AG04450 (cell line): ENCODE results near the gene LSM6. TPM values are rescaled to one million over a fixed set of nuclear protein-coding genes. Genes with fewer than 3 reads are reported as not detected.

Experiments used
- CTCF ChIA-PET: fragments of 300-600, 350-600 bp; formaldehyde crosslinking; extraction: SDS; loops from one replicate; lab custom pipeline; 2022; ENCODE audit warnings: antibody characterized with exemption, inconsistent platforms; lab: Charles Lee
- POLR2A ChIA-PET: fragments of 350-600 bp; formaldehyde crosslinking; extraction: SDS; loops from one replicate; lab custom pipeline; 2021; ENCODE audit warnings: antibody characterized with exemption, inconsistent platforms; lab: Yijun Ruan, JAX
- DNase-seq: peaks from one replicate; pipeline ENCODE4 v3.0.0-alpha.2; 2011; ENCODE audit warnings: low read depth, low spot score
- H3K27ac ChIP-seq: one replicate; pipeline ENCODE4 v1.5.1; 2012; ENCODE audit warnings: low read depth, low read length, control low read depth
- H3K27me3 ChIP-seq: one replicate; pipeline ENCODE4 v1.6.0; 2012; ENCODE audit warnings: low read length; ENCODE audit not compliant: control insufficient read depth, insufficient read depth
- H3K4me3 ChIP-seq: 2 replicates; pipeline ENCODE4 v1.5.1; 2011; ENCODE audit warnings: mild to moderate bottlenecking, low read depth, low read length, control low read depth
- H3K9me3 ChIP-seq: 2 replicates; pipeline ENCODE4 v1.5.1; 2012; ENCODE audit warnings: low read length; ENCODE audit not compliant: control insufficient read depth, insufficient read depth
- polyA plus RNA-seq: library from polyadenylated mRNA; depleted of rRNA; stranded (reverse); fragments of >200 nt; gene quantifications from 2 replicates; pipeline ENCODE4 v1.2.3, GENCODE V29; 2011; rRNA removed
- TF ChIP-seq, protein P1 (sequence below): IDR thresholded peaks from 2 replicates; pipeline ENCODE4 v1.5.1; 2011; ENCODE audit warnings: low read depth, low read length, control low read depth, inconsistent platforms

LSM6 gene
- polyA plus RNA-seq, 1 experiment = 17.6 TPM

DNA sequence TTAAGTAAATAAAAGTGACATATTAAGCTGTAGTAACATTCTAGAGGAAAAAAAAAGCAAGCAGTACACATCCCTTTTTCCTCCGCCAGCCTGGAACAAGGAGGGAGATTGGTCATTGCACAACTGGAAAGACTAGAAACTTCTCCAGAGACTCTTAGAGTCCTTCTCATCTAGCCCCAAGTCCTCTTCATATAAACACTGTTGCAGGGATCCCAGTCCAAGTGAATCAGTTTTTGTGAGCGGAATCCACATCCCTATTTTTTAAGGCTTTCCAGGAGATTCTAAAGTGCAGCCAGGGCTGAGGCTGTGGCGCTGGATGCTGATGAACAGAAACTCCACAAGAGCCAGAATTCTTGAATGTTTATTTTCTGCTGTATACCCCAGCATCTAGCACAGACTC lies 62.6 kb downstream of the LSM6 start:
- POLR2A ChIA-PET = no interaction called here
- no peak for DNase-seq
- Histone ChIP-seq H3K4me3 (no peak overlapping the region), H3K27me3 (no peaks in the 10 kb centered on the region), H3K9me3 (no peaks in the 10 kb centered on the region), H3K27ac (no peak overlapping the region)
- CTCF ChIA-PET = no interaction called here
- TF ChIP-seq, protein P1, sequence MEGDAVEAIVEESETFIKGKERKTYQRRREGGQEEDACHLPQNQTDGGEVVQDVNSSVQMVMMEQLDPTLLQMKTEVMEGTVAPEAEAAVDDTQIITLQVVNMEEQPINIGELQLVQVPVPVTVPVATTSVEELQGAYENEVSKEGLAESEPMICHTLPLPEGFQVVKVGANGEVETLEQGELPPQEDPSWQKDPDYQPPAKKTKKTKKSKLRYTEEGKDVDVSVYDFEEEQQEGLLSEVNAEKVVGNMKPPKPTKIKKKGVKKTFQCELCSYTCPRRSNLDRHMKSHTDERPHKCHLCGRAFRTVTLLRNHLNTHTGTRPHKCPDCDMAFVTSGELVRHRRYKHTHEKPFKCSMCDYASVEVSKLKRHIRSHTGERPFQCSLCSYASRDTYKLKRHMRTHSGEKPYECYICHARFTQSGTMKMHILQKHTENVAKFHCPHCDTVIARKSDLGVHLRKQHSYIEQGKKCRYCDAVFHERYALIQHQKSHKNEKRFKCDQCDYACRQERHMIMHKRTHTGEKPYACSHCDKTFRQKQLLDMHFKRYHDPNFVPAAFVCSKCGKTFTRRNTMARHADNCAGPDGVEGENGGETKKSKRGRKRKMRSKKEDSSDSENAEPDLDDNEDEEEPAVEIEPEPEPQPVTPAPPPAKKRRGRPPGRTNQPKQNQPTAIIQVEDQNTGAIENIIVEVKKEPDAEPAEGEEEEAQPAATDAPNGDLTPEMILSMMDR = no peak

Other genes with a start within 250 kb of the LSM6 start
- gene ZNF827, start 236.9 kb upstream of the LSM6 start, polyA plus RNA-seq = 9.8 and 12.2 TPM in 2 replicates
- not detected in 2 replicates for gene REELD1, start 38.8 kb downstream of the LSM6 start, polyA plus RNA-seq